ENCODE measurements around the gene ADA. TPM values are rescaled to one million over a fixed set of nuclear protein-coding genes. Genes with fewer than 3 reads are reported as not detected.

ADA gene
- total RNA-seq, 2 donors from 2014 or later, result 12.8 to 15.9 TPM

- no peak overlapping the region for H3K4me3 ChIP-seq (ENCODE audit: low read length)
- Mint-ChIP-seq H3K36me3 (ENCODE audit: low read depth) (no peaks in the 10 kb centered on the region), H3K9me3 (peaks cover 7% of the 10 kb centered on the region), H3K27me3 (ENCODE audit: insufficient read depth) (peaks cover 3% of the 10 kb centered on the region), H3K27ac (no peak overlapping the region), H3K4me1 (peaks cover 2% of the 10 kb centered on the region), H3K4me3 (no peak overlapping the region)
- no peak for DNase-seq
- no peak overlapping the region for H3K27ac ChIP-seq (ENCODE audit: low read depth, low read length)
- peaks cover 2% of the 10 kb centered on the region for H3K4me1 ChIP-seq (ENCODE audit: control insufficient read depth, insufficient read depth, low read length)
- no peak overlapping the region for H3K9ac ChIP-seq (ENCODE audit: extremely low read depth, low read length, poor library complexity, severe bottlenecking)
- H3K27me3 ChIP-seq (ENCODE audit: control insufficient read depth, insufficient read depth, low read length, poor library complexity, severe bottlenecking), result no peaks in the 10 kb centered on the region
- peaks cover 5% of the 10 kb centered on the region for H3K9me3 ChIP-seq (ENCODE audit: control insufficient read depth, low read length)
- H3K36me3 ChIP-seq (ENCODE audit: control insufficient read depth, insufficient read depth, low read length), result no peaks in the 10 kb centered on the region
- peak; percentile 17 for TF ChIP-seq CTCF (conservative IDR thresholded peaks at IDR 0.05)
- WGBS, 2 experiments (ENCODE audit: insufficient coverage in 1 of 2, insufficient read length in 1 of 2), result 93% methylated on average over 4 to 6 of the region's 7 CpGs
Observed at GRCh38 chr20:44688053-44688625, 36.6 kb upstream of the ADA start.

GRCh38 chr20:44686934-44687333 lies 35.4 kb upstream of the ADA start:
- H3K4me1 Mint-ChIP-seq, result peaks cover 2% of the 10 kb centered on the region
- H3K36me3 ChIP-seq (ENCODE audit: control insufficient read depth, insufficient read depth, low read length), result no peaks in the 10 kb centered on the region
- no peaks in the 10 kb centered on the region for H3K27me3 ChIP-seq (ENCODE audit: control insufficient read depth, insufficient read depth, low read length, poor library complexity, severe bottlenecking)
- no peak overlapping the region for H3K4me3 ChIP-seq (ENCODE audit: low read length)
- 90 to 94% methylated on average over 4 of the region's 4 CpGs for WGBS, 2 experiments (ENCODE audit: insufficient coverage in 1 of 2, insufficient read length in 1 of 2)
- H3K27ac ChIP-seq (ENCODE audit: low read depth, low read length), result no peak overlapping the region
- no peak for DNase-seq
- no peak overlapping the region for H3K4me3 Mint-ChIP-seq
- no peaks in the 10 kb centered on the region for H3K27me3 Mint-ChIP-seq (ENCODE audit: insufficient read depth)
- H3K27ac Mint-ChIP-seq, result no peak overlapping the region
- peaks cover 4% of the 10 kb centered on the region for H3K9me3 Mint-ChIP-seq
- peaks cover 3% of the 10 kb centered on the region for H3K9me3 ChIP-seq (ENCODE audit: control insufficient read depth, low read length)
- H3K9ac ChIP-seq (ENCODE audit: extremely low read depth, low read length, poor library complexity, severe bottlenecking), result no peak overlapping the region
- H3K4me1 ChIP-seq (ENCODE audit: control insufficient read depth, insufficient read depth, low read length), result peaks cover 2% of the 10 kb centered on the region
- TF ChIP-seq CTCF (conservative IDR thresholded peaks at IDR 0.05), result no peak
- no peaks in the 10 kb centered on the region for H3K36me3 Mint-ChIP-seq (ENCODE audit: low read depth)

- TF ChIP-seq CTCF (conservative IDR thresholded peaks at IDR 0.05), result no peak
- Mint-ChIP-seq H3K9me3 (no peaks in the 10 kb centered on the region), H3K36me3 (ENCODE audit: low read depth) (no peaks in the 10 kb centered on the region), H3K4me3 (no peak overlapping the region), H3K4me1 (peaks cover 2% of the 10 kb centered on the region), H3K27ac (no peak overlapping the region), H3K27me3 (ENCODE audit: insufficient read depth) (no peaks in the 10 kb centered on the region)
- H3K36me3 ChIP-seq (ENCODE audit: control insufficient read depth, insufficient read depth, low read length), result no peaks in the 10 kb centered on the region
- H3K4me3 ChIP-seq (ENCODE audit: low read length), result no peak overlapping the region
- peak; percentile 55 for DNase-seq
- H3K27me3 ChIP-seq (ENCODE audit: control insufficient read depth, insufficient read depth, low read length, poor library complexity, severe bottlenecking), result no peaks in the 10 kb centered on the region
- no peaks in the 10 kb centered on the region for H3K9me3 ChIP-seq (ENCODE audit: control insufficient read depth, low read length)
- no peak overlapping the region for H3K27ac ChIP-seq (ENCODE audit: low read depth, low read length)
- 58 to 77% methylated on average over 2 to 6 of the region's 6 CpGs for WGBS, 2 experiments (ENCODE audit: insufficient coverage in 1 of 2, insufficient read length in 1 of 2)
- H3K9ac ChIP-seq (ENCODE audit: extremely low read depth, low read length, poor library complexity, severe bottlenecking), result no peak overlapping the region
- H3K4me1 ChIP-seq (ENCODE audit: control insufficient read depth, insufficient read depth, low read length), result peaks cover 2% of the 10 kb centered on the region
Observed at GRCh38 chr20:44684047-44684967, 32.8 kb upstream of the ADA start.
